Hindlimb muscle (tissue), 1 donor: ENCODE data around the gene VPS33A. TPM values are rescaled to one million over a fixed set of nuclear protein-coding genes. Genes with fewer than 3 reads are reported as not detected.

Experiments used
- polyA plus RNA-seq: library from polyadenylated mRNA; unstranded; fragments of 120-200 nt; gene quantifications from one replicate; pipeline ENCODE4 v1.2.1, GENCODE V29; 2013; ENCODE audit not compliant: insufficient read length

The VPS33A gene
- polyA plus RNA-seq, 1 donor, result 12.5 TPM

Other genes with a start within 250 kb of the VPS33A start
- 21.2 TPM for gene BCL7A, start 244.6 kb downstream of the VPS33A start, polyA plus RNA-seq
- 36.7 TPM for gene MLXIP, start 187.7 kb downstream of the VPS33A start, polyA plus RNA-seq
- not detected for gene IL31, start 92.3 kb downstream of the VPS33A start, polyA plus RNA-seq
- not detected for gene LRRC43, start 83.4 kb downstream of the VPS33A start, polyA plus RNA-seq
- 0.59 TPM for gene B3GNT4, start 62.8 kb downstream of the VPS33A start, polyA plus RNA-seq
- 28.1 TPM for gene DIABLO, start 40.4 kb downstream of the VPS33A start, polyA plus RNA-seq
- 21.7 TPM for gene CLIP1, start 156.2 kb upstream of the VPS33A start, polyA plus RNA-seq
- gene ZCCHC8, start 234.4 kb upstream of the VPS33A start, polyA plus RNA-seq, result 24.4 TPM